Upper lobe of left lung (tissue), 6 donors: ENCODE measurements around the gene S100A4. TPM values are rescaled to one million over a fixed set of nuclear protein-coding genes. Genes with fewer than 3 reads are reported as not detected.
"Not testable (repeated sequence)": the region's sequence is repeated elsewhere in the genome, so short reads cannot be mapped to it uniquely, and the experiment has no call there.

Source experiments
- ATAC-seq, 2 donors: fragments of 200-7000 bp; cut with Tn5 transposase; one replicate each; pipeline ENCODE4 v1.9.1; 2022; ENCODE audit warnings: mild to moderate bottlenecking in 2 of 2, moderate library complexity in 2 of 2; ENCODE audit not compliant: low FRiP score in 2 of 2
- DNase-seq, 2 donors: peaks; one replicate each; pipeline ENCODE4 v3.0.0-alpha.2; 2019 to 2020
- H3K27ac ChIP-seq, 4 donors: fragments of 200-600 bp; sonication (generic); one replicate each; pipeline ENCODE4 v1.5.1; 2016 to 2019
- H3K27me3 ChIP-seq, 4 donors: fragments of 200-600 bp; sonication (generic); one replicate each; pipeline ENCODE4 v1.5.1; 2017 to 2019
- H3K36me3 ChIP-seq, 4 donors: fragments of 200-600 bp; sonication (generic); one replicate each; pipeline ENCODE4 v1.5.1; 2016 to 2019
- H3K4me1 ChIP-seq, 4 donors: fragments of 200-600 bp; sonication (generic); one replicate each; pipeline ENCODE4 v1.5.1; 2018 to 2019
- H3K4me3 ChIP-seq, 4 donors: fragments of 200-600 bp; sonication (generic); one replicate each; pipeline ENCODE4 v1.5.1; 2017 to 2019; ENCODE audit warnings: mild to moderate bottlenecking in 2 of 4, moderate library complexity in 1 of 4
- H3K9me3 ChIP-seq, 4 donors: fragments of 200-600 bp; sonication (generic); one replicate each; pipeline ENCODE4 v1.5.1; 2018 to 2019
- CTCF ChIP-seq, 6 experiments: fragments of 450-650 bp in 4 of 6; fragments of 200-600 bp in 2 of 6; sonication (generic) in 2 of 6; IDR thresholded peaks; one replicate each; pipeline ENCODE4 v1.5.1; 2016 to 2019; ENCODE audit warnings: antibody characterized with exemption in 6 of 6
- EP300 ChIP-seq, 4 donors: sonication (generic); formaldehyde crosslinking; IDR thresholded peaks; one replicate each; pipeline ENCODE4 v1.5.1; 2017; ENCODE audit warnings: antibody characterized with exemption in 4 of 4, control low read depth in 2 of 4
- POLR2A ChIP-seq, 4 donors: fragments of 450-650 bp; IDR thresholded peaks; one replicate each; pipeline ENCODE4 v1.5.1; 2016 to 2017; ENCODE audit warnings: antibody characterized with exemption in 4 of 4, mild to moderate bottlenecking in 2 of 4
- POLR2AphosphoS5 ChIP-seq, 2 donors: sonication (generic); formaldehyde crosslinking; IDR thresholded peaks; one replicate each; pipeline ENCODE4 v1.5.1; 2017; ENCODE audit warnings: antibody characterized with exemption in 2 of 2
- WGBS, 2 donors: methylation state at CpG; one replicate each; pipeline ENCODE4 v1.1.5; 2017 to 2018; 5-methylcytosine and 5-hydroxymethylcytosine counted together
- total RNA-seq, 6 donors: library from RNA; depleted of rRNA in 4 of 6; stranded (reverse); fragments of >200 nt in 4 of 6; gene quantifications; one replicate each; pipeline versions ENCODE4 v1.1.0 to v1.2.1, GENCODE V29; 2016 to 2021
- donor health status: DM: no; HTN: no; CAD: no; lungs with moderate emphysema.
- donor health status: DM: no; HTN: yes; CAD: no; lungs with severe emphysema.

The S100A4 gene
- total RNA-seq, 6 donors from 2014 or later = 234 to 983 (median 633) TPM

- H3K4me1 ChIP-seq = peaks cover 41 to 49% (median 44%) of the 10 kb centered on the region in 4 donors
- ATAC-seq = peak; percentile 71 to 81
- H3K27me3 ChIP-seq = no peaks in the 10 kb centered on the region
- peak within 1 kb of the TSS in 1 of 4 donors; percentile 21 for H3K4me3 ChIP-seq
- H3K27ac ChIP-seq = peak within 1 kb of the TSS; percentile 95 to 99 (median 96)
- H3K9me3 ChIP-seq = no peaks in the 10 kb centered on the region
- DNase-seq = peak in 1 of 2 donors; percentile 91
- TF ChIP-seq POLR2AphosphoS5 (IDR thresholded peaks at IDR 0.05) = peak; percentile 58 to 64
- no peak for TF ChIP-seq CTCF (IDR thresholded peaks at IDR 0.05)
- TF ChIP-seq EP300 (IDR thresholded peaks at IDR 0.05) = peak in 1 of 4 donors; percentile 66
- peak in 2 of 4 donors; percentile 34 to 37 for TF ChIP-seq POLR2A (IDR thresholded peaks at IDR 0.05)
- 25 to 36% methylated on average over 8 of the region's 8 CpGs for WGBS, 2 donors
- H3K36me3 ChIP-seq = no peaks in the 10 kb centered on the region
Measured at GRCh38 chr1:153565529-153566374, 20.1 kb upstream of the S100A4 start, which contains the start of gene S100A2. Gene S100A2, minus strand, starts transcription at chr1:153565844. Its CDS starts 1,967 bp downstream, at chr1:153563877.

DNA sequence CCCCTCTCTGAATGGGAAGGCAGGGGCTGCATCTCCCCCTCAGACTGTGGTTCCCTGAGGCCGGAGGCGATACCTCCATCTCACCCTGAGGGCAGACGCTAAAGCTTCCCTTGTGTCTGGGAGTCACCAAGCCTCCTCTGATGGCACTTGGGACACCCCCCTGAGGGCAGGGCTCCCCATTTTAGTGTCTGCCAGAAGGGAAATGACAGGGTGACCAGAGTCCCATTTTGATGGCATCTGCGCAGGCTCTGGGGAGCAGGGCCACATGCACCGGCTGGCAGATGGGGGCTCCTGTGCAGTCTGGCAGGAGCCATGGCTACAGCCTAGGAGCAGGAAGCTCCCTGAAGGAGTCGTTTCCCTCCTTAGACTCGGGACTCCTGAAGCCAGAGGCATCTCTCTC lies 18.4 kb upstream of the S100A4 start:
- H3K9me3 ChIP-seq = no peaks in the 10 kb centered on the region
- no peak for TF ChIP-seq POLR2AphosphoS5 (IDR thresholded peaks at IDR 0.05)
- TF ChIP-seq POLR2A (IDR thresholded peaks at IDR 0.05) = no peak
- no peak for TF ChIP-seq EP300 (IDR thresholded peaks at IDR 0.05)
- no peak for TF ChIP-seq CTCF (IDR thresholded peaks at IDR 0.05)
- DNase-seq (no peak), ATAC-seq (no peak)
- H3K4me3 ChIP-seq = no peak overlapping the region
- H3K27ac ChIP-seq = peak overlapping the region in 3 of 4 donors; percentile 96 to 99 (median 97)
- WGBS, 2 donors = 93 to 100% methylated on average over 2 to 5 of the region's 7 CpGs
- no peaks in the 10 kb centered on the region for H3K36me3 ChIP-seq
- peaks cover 40 to 47% (median 44%) of the 10 kb centered on the region in 4 donors for H3K4me1 ChIP-seq
- no peaks in the 10 kb centered on the region for H3K27me3 ChIP-seq

DNA sequence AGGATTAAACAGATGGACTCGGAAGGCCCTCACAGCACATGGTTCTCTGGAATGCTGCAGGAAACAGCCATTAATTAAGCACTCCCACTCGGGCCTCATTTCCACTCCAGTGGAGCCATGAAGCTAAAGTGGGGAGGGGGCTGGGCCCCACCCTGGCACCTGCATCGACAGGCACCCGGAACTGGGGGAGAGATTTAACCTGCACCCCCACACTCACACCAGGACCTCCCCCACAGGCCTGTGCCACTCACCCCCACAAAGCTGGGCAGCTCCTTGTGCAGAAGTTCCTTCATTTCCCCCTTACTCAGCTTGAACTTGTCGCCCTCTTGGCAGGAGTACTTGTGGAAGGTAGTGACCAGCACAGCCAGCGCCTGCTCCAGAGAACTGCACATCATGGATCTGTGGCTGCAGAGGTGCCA lies 17.9 kb upstream of the S100A4 start:
- DNase-seq (no peak), ATAC-seq (no peak)
- Histone ChIP-seq H3K36me3 (no peaks in the 10 kb centered on the region), H3K9me3 (no peaks in the 10 kb centered on the region), H3K4me3 (no peak overlapping the region), H3K27ac (no peak overlapping the region), H3K27me3 (no peaks in the 10 kb centered on the region), H3K4me1 (peaks cover 35 to 42% (median 39%) of the 10 kb centered on the region in 4 donors)
- TF ChIP-seq EP300 (IDR thresholded peaks at IDR 0.05) (no peak), CTCF (IDR thresholded peaks at IDR 0.05) (no peak), POLR2AphosphoS5 (IDR thresholded peaks at IDR 0.05) (no peak), POLR2A (IDR thresholded peaks at IDR 0.05) (no peak)
- WGBS, 2 donors = 73 to 75% methylated on average over 6 of the region's 6 CpGs

- H3K9me3 ChIP-seq, H3K36me3 ChIP-seq, H3K27me3 ChIP-seq, ATAC-seq, DNase-seq, H3K4me3 ChIP-seq: not testable (repeated sequence)
- 89 to 91% methylated on average over 3 of the region's 3 CpGs for WGBS, 2 donors
- peak overlapping the region in 1 of 4 donors; percentile 26 for H3K27ac ChIP-seq
- H3K4me1 ChIP-seq = peaks cover 21 to 27% (median 25%) of the 10 kb centered on the region in 4 donors
Measured at GRCh38 chr1:153562021-153562420, 16.4 kb upstream of the S100A4 start.

- TF ChIP-seq EP300 (IDR thresholded peaks at IDR 0.05) (no peak), CTCF (IDR thresholded peaks at IDR 0.05) (no peak), POLR2A (IDR thresholded peaks at IDR 0.05) (no peak), POLR2AphosphoS5 (IDR thresholded peaks at IDR 0.05) (no peak)
- ATAC-seq (no peak), DNase-seq (no peak)
Measured at GRCh38 chr1:153561466-153561985, 15.9 kb upstream of the S100A4 start.

More at GRCh38 chr1:153561466-153561985, 15.9 kb upstream of the S100A4 start:
- peak overlapping the region in 2 of 4 donors; percentile 41 to 61 for H3K27ac ChIP-seq
- no peaks in the 10 kb centered on the region for H3K9me3 ChIP-seq
- H3K36me3 ChIP-seq = no peaks in the 10 kb centered on the region
- no peak overlapping the region for H3K4me3 ChIP-seq
- no peaks in the 10 kb centered on the region for H3K27me3 ChIP-seq
- H3K4me1 ChIP-seq = peaks cover 16 to 22% (median 20%) of the 10 kb centered on the region in 4 donors
- 92 to 97% methylated on average over 3 of the region's 3 CpGs for WGBS, 2 donors
